Activated CD4-positive, alpha-beta T cell treated with anti-CD3 and anti-CD28 coated beads, Interleukin-2, amount 10 ng/mL, durations not matched to agents 7 days and 5 days (primary cell): Measurements from ENCODE around the gene FBXO28. TPM values are rescaled to one million over a fixed set of nuclear protein-coding genes. Genes with fewer than 3 reads are reported as not detected.
A peak's percentile ranks its signal among the peaks of the same experiment; 100 is the strongest.
"Not testable (repeated sequence)": the region's sequence is repeated elsewhere in the genome, so short reads cannot be mapped to it uniquely, and the experiment has no call there.

ENCODE experiments used
- CTCF ChIA-PET: fragments of 350-600 bp; sonication (Branson Sonifier 250); formaldehyde crosslinking; loops from one replicate; lab custom pipeline; 2021; ENCODE audit warnings: antibody characterized with exemption; lab: Charles Lee
- POLR2A ChIA-PET: fragments of 350-600 bp; sonication (Branson Sonifier 250); formaldehyde crosslinking; loops from one replicate; lab custom pipeline; 2021; ENCODE audit warnings: antibody characterized with exemption; lab: Charles Lee
- DNase-seq: peaks from one replicate; pipeline ENCODE4 v3.0.0-alpha.2; 2020
- H3K27ac Mint-ChIP-seq: one replicate; pipeline ENCODE4 v1.8.0; 2021; ENCODE audit warnings: mild to moderate bottlenecking, moderate library complexity, mixed read lengths
- H3K27me3 Mint-ChIP-seq: one replicate; pipeline ENCODE4 v1.8.0; 2021; ENCODE audit warnings: mixed read lengths
- H3K36me3 Mint-ChIP-seq: one replicate; pipeline ENCODE4 v1.8.0; 2021; ENCODE audit warnings: low read depth, mixed read lengths
- H3K4me1 Mint-ChIP-seq: one replicate; pipeline ENCODE4 v1.8.0; 2021; ENCODE audit warnings: mixed read lengths
- H3K4me3 Mint-ChIP-seq: one replicate; pipeline ENCODE4 v1.8.0; 2021; ENCODE audit warnings: mild to moderate bottlenecking, moderate library complexity, mixed read lengths
- H3K9me3 Mint-ChIP-seq: one replicate; pipeline ENCODE4 v1.8.0; 2021; ENCODE audit warnings: mixed read lengths
- total RNA-seq, 2 experiments: library from RNA; stranded (reverse); gene quantifications; one replicate each; pipeline ENCODE4 v1.2.3, GENCODE V29; 2021

The FBXO28 gene
- total RNA-seq, 2 experiments from 2014 or later: 23.3 to 25.1 TPM

DNA sequence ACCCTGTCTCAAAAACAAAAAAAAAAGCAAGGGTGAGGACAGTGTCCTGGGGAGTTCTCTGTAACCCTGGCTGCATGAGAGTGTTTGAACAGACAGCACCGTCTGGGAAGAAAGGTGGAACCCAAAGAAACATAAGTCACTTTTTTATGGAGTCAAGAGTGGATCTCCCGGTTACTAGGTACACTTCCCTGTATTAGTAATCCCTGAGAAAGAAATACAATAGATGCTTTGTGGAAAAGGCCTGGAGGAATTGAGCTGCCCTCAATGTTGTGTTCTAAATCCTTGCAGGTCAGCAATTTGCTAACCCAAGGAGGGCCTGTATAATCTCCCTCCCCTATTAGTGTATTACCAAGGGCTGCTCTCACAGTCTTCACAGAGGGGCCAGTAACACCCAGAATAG, 85.8 kb downstream of the FBXO28 start:
- Mint-ChIP-seq H3K27ac (peak overlapping the region; percentile 25), H3K4me3 (no peak overlapping the region), H3K36me3 (peaks cover 5% of the 10 kb centered on the region), H3K9me3 (no peaks in the 10 kb centered on the region), H3K27me3 (no peaks in the 10 kb centered on the region), H3K4me1 (peaks cover 15% of the 10 kb centered on the region)
- no peak for DNase-seq
- ChIA-PET CTCF (interaction anchor here (0.6 kb wide), 1 partner anchor 123 kb away, joined by 3 read pairs; no protein-coding TSS in a partner anchor), POLR2A (no interaction called here)

DNA sequence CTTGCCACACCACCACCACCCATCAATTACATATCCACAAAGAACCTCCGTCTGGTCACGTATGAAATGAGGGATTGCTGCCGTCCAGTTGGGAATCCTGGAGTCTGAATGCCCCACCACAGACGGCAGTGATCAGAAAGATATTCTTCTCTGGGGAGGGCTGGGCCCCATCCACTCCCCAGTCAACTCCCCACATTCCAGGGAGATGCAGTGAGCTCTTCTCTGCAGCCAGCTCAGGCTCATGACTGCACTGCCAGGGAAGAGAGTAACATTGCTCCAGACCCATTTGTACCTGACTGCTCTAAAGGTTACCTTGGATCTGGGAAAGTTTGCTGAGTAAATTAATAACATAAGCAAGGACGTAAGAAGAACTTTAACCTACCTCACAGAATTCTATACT, 87.5 kb downstream of the FBXO28 start:
- ChIA-PET CTCF (interaction anchor here (0.6 to 1.5 kb wide), 3 partner anchors 22 to 85 kb away, joined by 3 to 4 read pairs (median 3); no protein-coding TSS in a partner anchor), POLR2A (no interaction called here)

DNA sequence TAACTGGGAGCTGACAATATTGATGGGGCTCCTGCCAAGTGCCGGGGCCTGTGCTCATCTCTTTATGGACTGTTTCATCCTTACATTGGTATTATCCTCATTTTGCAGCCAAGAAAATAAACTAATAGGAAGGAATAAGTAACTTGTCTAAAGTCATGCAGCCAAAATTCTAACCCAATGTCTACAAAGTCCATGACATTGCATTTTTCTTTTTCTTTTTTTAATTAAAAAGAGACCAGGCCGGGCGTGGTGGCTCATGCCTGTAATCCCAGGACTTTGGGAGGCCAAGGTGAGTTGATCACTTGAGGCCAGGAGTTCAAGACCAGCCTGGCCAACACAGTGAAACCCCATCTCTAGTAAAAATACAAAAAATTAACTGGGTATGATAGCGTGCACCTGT, 87.9 kb downstream of the FBXO28 start:
- POLR2A ChIA-PET: no interaction called here
- Mint-ChIP-seq H3K27ac (no peak overlapping the region), H3K4me1 (peaks cover 19% of the 10 kb centered on the region), H3K27me3 (no peaks in the 10 kb centered on the region), H3K9me3 (no peaks in the 10 kb centered on the region), H3K36me3 (no peaks in the 10 kb centered on the region), H3K4me3 (no peak overlapping the region)
- no peak for DNase-seq
- CTCF ChIA-PET: interaction anchor here (0.6 to 1.5 kb wide), 3 partner anchors 22 to 86 kb away, joined by 3 to 4 read pairs (median 3); no protein-coding TSS in a partner anchor

More for the DNA sequence above, 87.5 kb downstream of the FBXO28 start:
- Mint-ChIP-seq H3K9me3 (no peaks in the 10 kb centered on the region), H3K36me3 (no peaks in the 10 kb centered on the region), H3K27me3 (no peaks in the 10 kb centered on the region), H3K4me1 (peaks cover 19% of the 10 kb centered on the region), H3K4me3 (no peak overlapping the region), H3K27ac (no peak overlapping the region)
- no peak for DNase-seq

DNA sequence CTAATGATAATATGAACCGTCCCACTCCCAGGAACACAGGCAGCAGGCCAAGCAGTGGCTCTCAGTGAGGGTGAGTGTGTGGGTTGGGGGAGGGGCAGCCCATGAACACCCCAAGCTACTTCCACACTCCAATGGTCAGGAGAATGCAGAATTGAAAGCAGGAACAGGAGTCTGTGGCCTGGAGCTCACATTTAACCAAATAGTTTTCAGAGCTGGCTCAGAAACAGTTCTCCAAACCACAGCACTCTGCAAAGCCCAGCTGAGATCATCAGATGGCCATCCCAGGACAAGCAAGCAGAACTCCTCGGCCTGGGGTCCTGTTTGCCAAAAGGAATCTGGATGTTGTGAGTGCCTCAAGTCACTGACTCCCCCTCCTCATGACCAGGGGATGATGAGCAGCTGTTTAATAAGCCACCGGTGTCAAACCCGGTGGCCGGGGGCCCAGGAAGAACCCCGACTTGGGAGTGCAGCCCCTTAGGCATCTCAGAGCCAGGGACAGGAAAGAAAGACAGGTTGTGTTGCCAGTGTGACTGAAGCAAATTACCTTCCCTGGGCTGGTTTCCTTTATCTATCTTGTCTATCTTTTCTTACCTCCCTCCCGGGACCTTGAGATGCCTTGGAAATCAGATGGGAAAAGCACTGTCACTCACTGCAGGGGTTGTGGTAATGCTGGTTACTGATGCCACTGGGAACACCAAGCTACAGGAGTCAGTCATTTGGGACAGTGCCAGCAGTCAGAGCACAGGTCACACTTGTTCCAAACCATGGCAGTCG, 89.5 kb downstream of the FBXO28 start:
- H3K27me3 Mint-ChIP-seq: no peaks in the 10 kb centered on the region
- DNase-seq: no peak
- ChIA-PET CTCF (interaction anchor here (0.6 to 1.0 kb wide), 3 partner anchors 14 to 161 kb away, joined by 3 to 4 read pairs (median 4); no protein-coding TSS in a partner anchor), POLR2A (no interaction called here)
- H3K4me1 Mint-ChIP-seq: peaks cover 17% of the 10 kb centered on the region
- H3K9me3 Mint-ChIP-seq: no peaks in the 10 kb centered on the region
- H3K4me3 Mint-ChIP-seq: no peak overlapping the region
- no peaks in the 10 kb centered on the region for H3K36me3 Mint-ChIP-seq
- H3K27ac Mint-ChIP-seq: peak overlapping the region; percentile 57

DNA sequence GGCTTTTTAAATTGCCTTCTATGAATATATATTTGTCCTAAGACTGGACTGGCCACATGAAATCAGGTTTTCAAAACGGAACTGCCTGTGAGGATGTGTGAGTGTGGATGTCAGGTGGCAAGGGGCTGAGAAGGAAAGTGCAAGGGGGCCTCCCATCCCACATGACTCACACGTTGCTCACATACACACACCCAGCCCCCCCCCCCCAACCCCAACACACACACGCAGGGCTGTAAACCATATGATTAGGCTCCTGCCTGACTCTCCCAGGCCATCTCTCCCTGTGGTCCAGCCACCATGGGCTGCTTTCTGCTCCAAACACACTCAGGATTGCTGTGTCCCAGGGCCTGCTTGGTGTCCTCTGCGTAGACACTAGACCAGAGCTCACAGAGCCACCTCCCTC, 91.5 kb downstream of the FBXO28 start:
- no peak for DNase-seq
- H3K4me1 Mint-ChIP-seq: peaks cover 15% of the 10 kb centered on the region
- CTCF ChIA-PET: interaction anchor here (1.0 to 1.3 kb wide), 4 partner anchors 11 to 124 kb away, joined by 3 to 5 read pairs (median 3); no protein-coding TSS in a partner anchor
- no peaks in the 10 kb centered on the region for H3K27me3 Mint-ChIP-seq
- no peaks in the 10 kb centered on the region for H3K9me3 Mint-ChIP-seq
- H3K27ac Mint-ChIP-seq: no peak overlapping the region
- H3K36me3 Mint-ChIP-seq: no peaks in the 10 kb centered on the region
- POLR2A ChIA-PET: no interaction called here
- no peak overlapping the region for H3K4me3 Mint-ChIP-seq

DNA sequence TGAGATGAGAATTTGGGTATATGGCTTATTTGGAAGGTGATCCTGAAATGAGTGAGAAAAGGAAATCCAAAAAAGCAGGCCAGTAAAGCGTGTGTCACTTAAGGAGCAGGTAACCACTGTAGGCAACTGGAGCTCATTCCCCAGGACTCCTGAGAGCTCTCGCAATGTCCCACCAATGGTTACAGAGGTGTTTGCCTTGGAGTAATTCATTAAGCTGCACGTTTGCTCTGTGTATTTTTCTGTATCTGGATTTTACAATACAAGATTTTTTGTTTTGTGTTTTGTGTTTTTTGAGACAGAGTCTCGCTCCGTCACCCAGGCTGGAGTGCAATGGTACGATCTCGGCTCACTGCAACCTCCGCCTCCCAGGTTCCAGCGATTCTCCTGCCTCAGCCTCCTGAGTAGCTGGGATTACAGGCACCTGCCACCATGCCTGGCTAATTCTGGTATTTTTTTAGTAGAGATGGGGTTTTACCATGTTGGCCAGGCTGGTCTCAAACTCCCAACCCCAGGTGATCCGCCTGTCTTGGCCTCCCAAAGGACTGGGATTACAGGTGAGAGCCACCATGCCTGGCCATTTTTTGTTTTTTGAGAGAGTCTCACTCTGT, 92.1 kb downstream of the FBXO28 start:
- H3K4me3 Mint-ChIP-seq: not testable (repeated sequence)

DNA sequence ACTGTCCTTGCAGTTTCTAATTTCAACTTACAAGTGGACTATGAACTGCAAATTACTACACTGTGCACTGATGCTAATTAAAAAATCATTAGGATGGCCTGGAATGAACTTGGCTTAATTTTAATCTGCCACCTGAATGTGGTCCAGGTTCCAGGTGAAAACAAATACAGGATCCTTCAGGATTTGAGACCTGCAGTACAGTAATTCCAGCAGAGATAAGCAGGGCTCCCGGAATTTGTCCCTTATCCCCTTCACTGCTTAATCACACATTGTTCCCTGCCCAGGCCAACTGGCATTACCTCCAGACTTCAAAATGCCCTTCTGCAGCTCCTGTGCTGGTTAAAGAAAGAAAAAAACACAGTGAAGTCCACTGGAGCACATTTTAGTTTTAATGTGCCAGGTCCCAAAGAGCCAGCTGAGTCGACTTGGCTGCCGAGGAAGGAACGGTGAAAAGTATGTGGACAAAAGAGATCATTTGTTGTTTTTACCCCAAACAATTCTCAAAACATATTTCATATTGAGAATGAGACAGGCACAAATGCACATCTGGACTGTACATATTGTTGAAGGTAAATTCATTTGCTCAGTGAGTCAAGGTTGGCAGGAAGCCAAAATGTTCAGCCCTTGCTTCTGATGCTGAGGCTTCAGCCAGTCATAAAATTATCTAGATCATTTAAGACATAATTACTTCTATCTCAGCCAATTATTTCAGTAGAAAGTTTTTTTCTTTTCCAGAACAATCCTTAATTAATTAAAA, 97.5 kb downstream of the FBXO28 start:
- DNase-seq: no peak
- CTCF ChIA-PET: no interaction called here
- POLR2A ChIA-PET: no interaction called here
- no peaks in the 10 kb centered on the region for H3K36me3 Mint-ChIP-seq
- no peaks in the 10 kb centered on the region for H3K9me3 Mint-ChIP-seq
- H3K27ac Mint-ChIP-seq: peak overlapping the region; percentile 13
- H3K4me1 Mint-ChIP-seq: no peaks in the 10 kb centered on the region
- no peaks in the 10 kb centered on the region for H3K27me3 Mint-ChIP-seq
- no peak overlapping the region for H3K4me3 Mint-ChIP-seq

More for the DNA sequence above, 92.1 kb downstream of the FBXO28 start:
- DNase-seq, H3K9me3 Mint-ChIP-seq, H3K27me3 Mint-ChIP-seq, POLR2A ChIA-PET, H3K36me3 Mint-ChIP-seq: not testable (repeated sequence)
- Mint-ChIP-seq H3K27ac (peak overlapping the region; percentile 31), H3K4me1 (peaks cover 15% of the 10 kb centered on the region)
- CTCF ChIA-PET: interaction anchor here (1.0 to 1.3 kb wide), 2 partner anchors 11 to 28 kb away, joined by 3 to 5 read pairs; no protein-coding TSS in a partner anchor

Other genes starting within 250 kb of the FBXO28 start
- 10 to 100 TPM; 73.9 to 76.9 TPM for gene DEGS1, start 69.1 kb downstream of the FBXO28 start, total RNA-seq
- 10 to 100 TPM; 41.6 to 43.5 TPM for gene NVL, start 216.1 kb downstream of the FBXO28 start, total RNA-seq
- gene CNIH4, start 242.8 kb downstream of the FBXO28 start, total RNA-seq: 10 to 100 TPM; 37.0 to 39.5 TPM